Right lobe of liver (tissue), 6 donors: Measurements from ENCODE around the gene MED27. TPM values are rescaled to one million over a fixed set of nuclear protein-coding genes. Genes with fewer than 3 reads are reported as not detected.

ENCODE experiments used
- ATAC-seq, 4 donors: fragments of 200-7000 bp; cut with Tn5 transposase; one replicate each; pipeline ENCODE4 v1.9.1; 2020; ENCODE audit warnings: mild to moderate bottlenecking in 4 of 4, moderate library complexity in 4 of 4
- DNase-seq, 3 donors: peaks; one replicate each; pipeline ENCODE4 v3.0.0-alpha.2; 2020
- H3K27ac ChIP-seq, 3 donors: fragments of 200-600 bp; one replicate each; pipeline ENCODE4 v1.8.0; 2022
- H3K27me3 ChIP-seq, 2 donors: fragments of 200-600 bp; one replicate each; pipeline ENCODE4 v1.8.0; 2022
- H3K36me3 ChIP-seq, 4 donors: fragments of 200-600 bp; sonication (generic) in 1 of 4; one replicate each; pipeline versions ENCODE4 v1.5.1 to v1.8.0; 2017 to 2022; ENCODE audit warnings: control low read depth in 1 of 4
- H3K4me1 ChIP-seq, 4 donors: fragments of 200-600 bp; sonication (generic) in 1 of 4; one replicate each; pipeline versions ENCODE4 v1.5.1 to v1.8.0; 2017 to 2022; ENCODE audit warnings: control low read depth in 1 of 4
- H3K4me3 ChIP-seq, 3 donors: fragments of 200-600 bp; one replicate each; pipeline ENCODE4 v1.8.0; 2022
- H3K9me3 ChIP-seq, 4 donors: fragments of 200-600 bp; sonication (generic) in 1 of 4; one replicate each; pipeline versions ENCODE4 v1.5.1 to v1.8.0; 2017 to 2022; ENCODE audit warnings: control low read depth in 1 of 4
- CTCF ChIP-seq, 4 donors: fragments of 200-600 bp in 3 of 4; fragments of 450-650 bp in 1 of 4; IDR thresholded peaks; one replicate each; pipeline versions ENCODE4 v1.5.1 to v1.8.0; 2016 to 2022; ENCODE audit warnings: antibody characterized with exemption in 4 of 4, mild to moderate bottlenecking in 2 of 4
- POLR2A ChIP-seq: fragments of 450-650 bp; IDR thresholded peaks from one replicate; pipeline ENCODE4 v1.6.1; 2017; ENCODE audit warnings: antibody characterized with exemption, mild to moderate bottlenecking
- WGBS: methylation state at CpG from one replicate; pipeline ENCODE4 v1.1.6; 2018; ENCODE audit warnings: low coverage, low lambda C conversion rate; ENCODE audit not compliant: insufficient coverage; ENCODE audit errors: missing lambda C conversion rate; 5-methylcytosine and 5-hydroxymethylcytosine counted together
- intact Hi-C, 2 donors: fragments of 100-400 bp; cut with DNase I; formaldehyde crosslinking; loops; one replicate each; pipeline versions ENCODE4 v1.11.2 to v1.14.1; 2022
- total RNA-seq, 6 experiments: library from RNA; depleted of rRNA in 2 of 6; stranded (reverse); fragments of >200 nt in 2 of 6; fragmentation: NEBNext Ultra II Directional in 3 of 6; extraction: Animal tissue kit (Norgen Biotek cat#: 25700) in 3 of 6; gene quantifications; one replicate each; pipeline versions ENCODE4 v1.1.0 to v1.2.4, GENCODE V29; 2016 to 2023
- donor health status: DM: no; HTN: yes; CAD: no.
- donor health status: DM: no; HTN: no; CAD: no.
- donor health status: DM: no; HTN: no; CAD: no.
- donor health status: DM: no; HTN: yes; CAD: no.
- donor health status: DM: no; HTN: yes; CAD: no.

The MED27 gene
- total RNA-seq, 6 experiments from 2014 or later: 4.6 to 7.3 (median 6.1) TPM

- Histone ChIP-seq H3K4me3 (no peak overlapping the region), H3K27ac (no peak overlapping the region), H3K36me3 (no peaks in the 10 kb centered on the region), H3K27me3 (no peaks in the 10 kb centered on the region), H3K4me1 (no peaks in the 10 kb centered on the region), H3K9me3 (no peaks in the 10 kb centered on the region)
- TF ChIP-seq CTCF (IDR thresholded peaks at IDR 0.05) (no peak), POLR2A (no peak)
- intact Hi-C loops: no loop called here
- 86% methylated on average over 6 of the region's 8 CpGs for WGBS
- no peak for DNase-seq
- no peak for ATAC-seq
These were observed 98.4 kb downstream of the MED27 start for GRCh38 chr9:131981116-131981776.

- H3K36me3 ChIP-seq: no peaks in the 10 kb centered on the region
- no peak overlapping the region for H3K27ac ChIP-seq
- no peaks in the 10 kb centered on the region for H3K27me3 ChIP-seq
- no peaks in the 10 kb centered on the region for H3K4me1 ChIP-seq
- 62% methylated on average over 8 of the region's 8 CpGs for WGBS
- ATAC-seq: no peak
- no peaks in the 10 kb centered on the region for H3K9me3 ChIP-seq
- TF ChIP-seq POLR2A: no peak
- TF ChIP-seq CTCF (IDR thresholded peaks at IDR 0.05): no peak
- no peak for DNase-seq
- intact Hi-C loops: no loop called here
- H3K4me3 ChIP-seq: no peak overlapping the region
These were observed 99.2 kb downstream of the MED27 start for GRCh38 chr9:131980267-131981016.

- no peak overlapping the region for H3K27ac ChIP-seq
These were observed 102.4 kb downstream of the MED27 start for GRCh38 chr9:131977109-131977838.

More at GRCh38 chr9:131977109-131977838, 102.4 kb downstream of the MED27 start:
- 90% methylated on average over 6 of the region's 10 CpGs for WGBS
- DNase-seq: no peak
- intact Hi-C loops: no loop called here
- ATAC-seq: no peak
- H3K9me3 ChIP-seq: no peaks in the 10 kb centered on the region
- no peaks in the 10 kb centered on the region for H3K36me3 ChIP-seq
- no peaks in the 10 kb centered on the region for H3K4me1 ChIP-seq
- H3K4me3 ChIP-seq: no peak overlapping the region
- H3K27me3 ChIP-seq: no peaks in the 10 kb centered on the region
- TF ChIP-seq POLR2A (no peak), CTCF (IDR thresholded peaks at IDR 0.05) (no peak)
